CD4-positive, alpha-beta T cell treated with Interleukin-1 beta for 1 hour (primary cell): ENCODE measurements around the gene NKIRAS1.
"Not testable (repeated sequence)": the region's sequence is repeated elsewhere in the genome, so short reads cannot be mapped to it uniquely, and the experiment has no call there.

Experiments used
- DNase-seq, 2 donors: peaks; one replicate each; pipeline ENCODE4 v3.0.0-alpha.2; 2020 to 2022

NKIRAS1 gene

GRCh38 chr3:23867400-23867799, 49.4 kb downstream of the NKIRAS1 start:
- DNase-seq, result no peak

GRCh38 chr3:23865595-23866396, 51.0 kb downstream of the NKIRAS1 start:
- no peak for DNase-seq

- no peak for DNase-seq
Observed at GRCh38 chr3:23864931-23865330, 51.9 kb downstream of the NKIRAS1 start.

- no peak for DNase-seq
Observed at GRCh38 chr3:23863060-23863459, 53.7 kb downstream of the NKIRAS1 start.

- DNase-seq, result no peak
Observed at GRCh38 chr3:23861689-23862088, 55.1 kb downstream of the NKIRAS1 start.

- no peak for DNase-seq
Observed at GRCh38 chr3:23859839-23860382, 56.9 kb downstream of the NKIRAS1 start.

GRCh38 chr3:23859012-23859743, 57.6 kb downstream of the NKIRAS1 start:
- no peak for DNase-seq

- DNase-seq, result no peak
Observed at GRCh38 chr3:23856286-23856685, 60.5 kb downstream of the NKIRAS1 start.

GRCh38 chr3:23849462-23849861, 67.3 kb downstream of the NKIRAS1 start:
- DNase-seq, result not testable (repeated sequence)

GRCh38 chr3:23845326-23846216, 71.2 kb downstream of the NKIRAS1 start:
- DNase-seq, result no peak

- no peak for DNase-seq
Observed at GRCh38 chr3:23843869-23844268, 72.9 kb downstream of the NKIRAS1 start.
